Lower leg skin (tissue), 3 donors: ENCODE measurements around the gene CXCL8.

ENCODE experiments used
- CTCF ChIP-seq, 3 donors: fragments of 450-650 bp; IDR thresholded peaks; one replicate each; pipeline ENCODE4 v1.5.1; 2016; ENCODE audit warnings: antibody characterized with exemption in 3 of 3, mild to moderate bottlenecking in 3 of 3, moderate library complexity in 2 of 3
- POLR2A ChIP-seq, 2 donors: fragments of 450-650 bp; IDR thresholded peaks; one replicate each; pipeline ENCODE4 v1.6.1; 2016 to 2017; ENCODE audit warnings: antibody characterized with exemption in 2 of 2, mild to moderate bottlenecking in 1 of 2, moderate library complexity in 1 of 2

GRCh38 chr4:73721909-73722308 is 18.5 kb upstream of the CXCL8 start:
- TF ChIP-seq CTCF (IDR thresholded peaks at IDR 0.05): no peak
- no peak for TF ChIP-seq POLR2A (IDR thresholded peaks at IDR 0.05)
